ENCODE measurements around the gene CNGB1.

Gene CNGB1

GRCh38 chr16:57970970-57971369 lies at the start of gene CNGB1:
Gene CNGB1 (minus strand): TSS chr16:57971128. CDS start chr16:57967286, 3,842 bp downstream.
- no peak for DNase-seq

- no peak for DNase-seq
Measured at GRCh38 chr16:58019866-58020538, 49.1 kb upstream of the CNGB1 start.

- DNase-seq = no peak
Measured at GRCh38 chr16:58018803-58019202, 47.9 kb upstream of the CNGB1 start.

- DNase-seq = no peak
Measured at GRCh38 chr16:58016840-58017446, 46.0 kb upstream of the CNGB1 start.

GRCh38 chr16:58013201-58013956 lies 42.5 kb upstream of the CNGB1 start:
- DNase-seq = no peak

- DNase-seq = no peak
Measured at GRCh38 chr16:58012481-58012880, 41.6 kb upstream of the CNGB1 start.

GRCh38 chr16:58011652-58012051 lies 40.7 kb upstream of the CNGB1 start:
- DNase-seq = no peak

- no peak for DNase-seq
Measured at GRCh38 chr16:58010886-58011285, 40.0 kb upstream of the CNGB1 start.

- no peak for DNase-seq
Measured at GRCh38 chr16:58009856-58010416, 39.0 kb upstream of the CNGB1 start.

GRCh38 chr16:58004736-58005135 lies 33.8 kb upstream of the CNGB1 start:
- peak in 2 of 56 donors; percentile 30 to 31 for DNase-seq

- no peak for DNase-seq
Measured at GRCh38 chr16:58002936-58003335, 32.0 kb upstream of the CNGB1 start.

- no peak for DNase-seq
Measured at GRCh38 chr16:58002416-58002800, 31.5 kb upstream of the CNGB1 start.

- no peak for DNase-seq
Measured at GRCh38 chr16:58001781-58002415, 31.0 kb upstream of the CNGB1 start.

- DNase-seq = peak; percentile 39 to 90 (median 78)
Measured at GRCh38 chr16:58000706-58001676, 30.1 kb upstream of the CNGB1 start, which contains the start of gene USB1. Gene USB1 (plus strand): TSS chr16:58001407. CDS start chr16:58001484, 77 bp downstream.

- no peak for DNase-seq
Measured at GRCh38 chr16:57999971-58000705, 29.2 kb upstream of the CNGB1 start, which contains the start of gene ZNF319. Gene ZNF319 (minus strand): TSS chr16:58000672. CDS start chr16:57998265, 2,407 bp downstream.

GRCh38 chr16:57999366-57999970 lies 28.5 kb upstream of the CNGB1 start:
- peak in 4 of 56 donors; percentile 7 to 44 (median 12) for DNase-seq

- DNase-seq = no peak
Measured at GRCh38 chr16:57998992-57999365, 28.1 kb upstream of the CNGB1 start.

- DNase-seq = no peak
Measured at GRCh38 chr16:57998486-57998885, 27.6 kb upstream of the CNGB1 start.

Measured in amygdala (tissue), 56 donors.